Mesodermal cell (in vitro differentiated cells): ENCODE measurements around the gene LYPD4.

ENCODE experiments used
- H3K27ac ChIP-seq: 2 replicates; pipeline ENCODE4 v1.7.0; 2013; ENCODE audit warnings: mild to moderate bottlenecking, low read depth, low read length, moderate library complexity; ENCODE audit not compliant: severe bottlenecking
- H3K36me3 ChIP-seq: 2 replicates; pipeline ENCODE4 v1.7.1; 2013; ENCODE audit warnings: mild to moderate bottlenecking, low read length, moderate library complexity; ENCODE audit not compliant: control insufficient read depth, insufficient read depth
- H3K4me1 ChIP-seq: one replicate; pipeline ENCODE4 v1.7.1; 2013; ENCODE audit warnings: mild to moderate bottlenecking, low read length; ENCODE audit not compliant: insufficient read depth, control insufficient read depth, poor library complexity, severe bottlenecking
- H3K4me3 ChIP-seq: 2 replicates; pipeline ENCODE4 v1.7.0; 2013; ENCODE audit warnings: low read length, control low read depth, mild to moderate bottlenecking; ENCODE audit not compliant: insufficient read depth, poor library complexity, severe bottlenecking; ENCODE audit errors: extremely low read depth
- H3K9me3 ChIP-seq: 2 replicates; pipeline ENCODE4 v1.7.1; 2013; ENCODE audit warnings: mild to moderate bottlenecking, low read length, moderate library complexity; ENCODE audit not compliant: control insufficient read depth
- WGBS, 2 experiments: methylation state at CpG; one replicate each; pipeline ENCODE4 v1.1.5; 2013; ENCODE audit warnings: missing lambda C conversion rate in 2 of 2; ENCODE audit not compliant: insufficient coverage in 2 of 2; 5-methylcytosine and 5-hydroxymethylcytosine counted together

The LYPD4 gene

GRCh38 chr19:41861846-41862245 is 17.4 kb upstream of the LYPD4 start:
- WGBS, 2 experiments = 96 to 97% methylated on average over 7 of the region's 9 CpGs
- peaks cover 60% of the 10 kb centered on the region for H3K36me3 ChIP-seq
- no peaks in the 10 kb centered on the region for H3K9me3 ChIP-seq
- H3K4me3 ChIP-seq = peak overlapping the region; percentile 96
- H3K27ac ChIP-seq = no peak overlapping the region
- H3K4me1 ChIP-seq = peaks cover 41% of the 10 kb centered on the region

- peak overlapping the region; percentile 94 for H3K27ac ChIP-seq
- H3K4me1 ChIP-seq = peaks cover 41% of the 10 kb centered on the region
- WGBS, 2 experiments = 52 to 61% methylated on average over 7 to 8 of the region's 9 CpGs
- H3K36me3 ChIP-seq = peaks cover 55% of the 10 kb centered on the region
- H3K4me3 ChIP-seq = peak overlapping the region; percentile 96
- H3K9me3 ChIP-seq = no peaks in the 10 kb centered on the region
Measured at GRCh38 chr19:41861116-41861768, 16.8 kb upstream of the LYPD4 start.

GRCh38 chr19:41860419-41861115 is 16.1 kb upstream of the LYPD4 start:
- Histone ChIP-seq H3K36me3 (peaks cover 50% of the 10 kb centered on the region), H3K4me1 (peaks cover 41% of the 10 kb centered on the region), H3K9me3 (no peaks in the 10 kb centered on the region), H3K4me3 (peak overlapping the region; percentile 96), H3K27ac (peak overlapping the region; percentile 94)
- WGBS, 2 experiments = 1% methylated on average over 26 to 37 of the region's 45 CpGs

- Histone ChIP-seq H3K36me3 (peaks cover 42% of the 10 kb centered on the region), H3K4me3 (peak within 1 kb of the TSS; percentile 96), H3K9me3 (no peaks in the 10 kb centered on the region), H3K4me1 (peaks cover 35% of the 10 kb centered on the region), H3K27ac (peak within 1 kb of the TSS; percentile 94)
- 0% methylated on average over 42 to 62 of the region's 76 CpGs for WGBS, 2 experiments
Measured at GRCh38 chr19:41859618-41860418, 15.3 kb upstream of the LYPD4 start, which contains the start of gene RPS19. RPS19 (plus strand) TSS chr19:41860255; CDS start chr19:41860775, 520 bp downstream.

GRCh38 chr19:41859213-41859617 is 14.7 kb upstream of the LYPD4 start:
- Histone ChIP-seq H3K4me3 (peak overlapping the region; percentile 96), H3K36me3 (peaks cover 36% of the 10 kb centered on the region), H3K9me3 (no peaks in the 10 kb centered on the region), H3K27ac (no peak overlapping the region), H3K4me1 (peaks cover 29% of the 10 kb centered on the region)
- 10 to 11% methylated on average over 6 to 7 of the region's 8 CpGs for WGBS, 2 experiments

- H3K27ac ChIP-seq = no peak overlapping the region
- 33 to 61% methylated on average over 1 to 2 of the region's 2 CpGs for WGBS, 2 experiments
- no peaks in the 10 kb centered on the region for H3K36me3 ChIP-seq
- no peak overlapping the region for H3K4me3 ChIP-seq
- no peaks in the 10 kb centered on the region for H3K4me1 ChIP-seq
- H3K9me3 ChIP-seq = no peaks in the 10 kb centered on the region
Measured at GRCh38 chr19:41853768-41854167, 9.3 kb upstream of the LYPD4 start.

- WGBS, 2 experiments = 67% methylated on average over 1 of the region's 2 CpGs; no CpG with 5 or more reads in 1 of the 2 experiments
- Histone ChIP-seq H3K4me3 (no peak overlapping the region), H3K9me3 (no peaks in the 10 kb centered on the region), H3K36me3 (no peaks in the 10 kb centered on the region), H3K27ac (no peak overlapping the region), H3K4me1 (no peaks in the 10 kb centered on the region)
Measured at GRCh38 chr19:41853344-41853743, 8.9 kb upstream of the LYPD4 start.

- Histone ChIP-seq H3K27ac (no peak overlapping the region), H3K4me3 (no peak overlapping the region), H3K4me1 (no peaks in the 10 kb centered on the region), H3K9me3 (no peaks in the 10 kb centered on the region), H3K36me3 (no peaks in the 10 kb centered on the region)
- WGBS, 2 experiments = 36 to 55% methylated on average over 3 of the region's 4 CpGs
Measured at GRCh38 chr19:41851456-41851855, 7.0 kb upstream of the LYPD4 start.

- Histone ChIP-seq H3K4me3 (no peak overlapping the region), H3K27ac (no peak overlapping the region), H3K36me3 (no peaks in the 10 kb centered on the region), H3K4me1 (no peaks in the 10 kb centered on the region), H3K9me3 (no peaks in the 10 kb centered on the region)
- WGBS, 2 experiments = 76 to 100% methylated on average over 1 to 4 of the region's 5 CpGs
Measured at GRCh38 chr19:41850381-41850780, 5.9 kb upstream of the LYPD4 start.

- Histone ChIP-seq H3K4me1 (no peaks in the 10 kb centered on the region), H3K4me3 (no peak overlapping the region), H3K27ac (no peak overlapping the region), H3K9me3 (no peaks in the 10 kb centered on the region), H3K36me3 (no peaks in the 10 kb centered on the region)
- 83% methylated on average over 1 of the region's 2 CpGs; no CpG with 5 or more reads in 1 of the 2 experiments for whole genome bisulfite sequencing, 2 experiments
Measured at GRCh38 chr19:41849067-41849466, 4.6 kb upstream of the LYPD4 start.
